Activated B cell treated with CpG ODN at 0.5 μM for 24 hours (primary cell): Measurements from ENCODE around the gene DGCR8. TPM values are rescaled to one million over a fixed set of nuclear protein-coding genes. Genes with fewer than 3 reads are reported as not detected.
"Not testable (repeated sequence)": the region's sequence is repeated elsewhere in the genome, so short reads cannot be mapped to it uniquely, and the experiment has no call there.

Experiments
- ATAC-seq: fragments of 200-7000 bp; cut with Tn5 transposase; one replicate; pipeline ENCODE4 v1.10.0; 2021; ENCODE audit warnings: low read depth, mild to moderate bottlenecking, moderate library complexity
- CTCF ChIA-PET: fragments of 350-600 bp; sonication (Branson Sonifier 250); formaldehyde crosslinking; loops from one replicate; lab custom pipeline; 2021; ENCODE audit warnings: antibody characterized with exemption; lab: Charles Lee
- POLR2A ChIA-PET: fragments of 350-600 bp; sonication (Branson Sonifier 250); formaldehyde crosslinking; loops from one replicate; lab custom pipeline; 2021; ENCODE audit warnings: antibody characterized with exemption; lab: Charles Lee
- DNase-seq: peaks from one replicate; pipeline ENCODE4 v3.0.0; 2022
- H3K27ac Mint-ChIP-seq: one replicate; pipeline ENCODE4 v1.8.0; 2020; ENCODE audit warnings: mixed read lengths
- H3K27me3 Mint-ChIP-seq: one replicate; pipeline ENCODE4 v1.8.0; 2021; ENCODE audit warnings: mixed read lengths
- H3K36me3 Mint-ChIP-seq: one replicate; pipeline ENCODE4 v1.8.0; 2021; ENCODE audit warnings: low read depth, mixed read lengths
- H3K4me1 Mint-ChIP-seq: one replicate; pipeline ENCODE4 v1.8.0; 2021; ENCODE audit warnings: mixed read lengths
- H3K4me3 Mint-ChIP-seq: one replicate; pipeline ENCODE4 v1.8.0; 2020; ENCODE audit warnings: mild to moderate bottlenecking, mixed read lengths
- H3K9me3 Mint-ChIP-seq: one replicate; pipeline ENCODE4 v1.8.0; 2020; ENCODE audit warnings: mixed read lengths
- CTCF ChIP-seq: fragments of 200-600 bp; IDR thresholded peaks from one replicate; pipeline ENCODE4 v1.8.0; 2022; ENCODE audit warnings: antibody characterized with exemption, mild to moderate bottlenecking
- intact Hi-C: fragments of 100-400 bp; cut with micrococcal nuclease; formaldehyde crosslinking; loops from one replicate; pipeline ENCODE4 v1.15.1; 2024
- total RNA-seq: library from RNA; stranded (reverse); gene quantifications from 2 replicates; pipeline ENCODE4 v1.2.3, GENCODE V29; 2022

The DGCR8 gene
- total RNA-seq, 1 donor from 2014 or later: 35.5 TPM

- POLR2A ChIA-PET: interaction anchor here (0.6 kb wide), 1 partner anchor 1064 kb away, joined by 9 read pairs; no protein-coding TSS in a partner anchor
- no peaks in the 10 kb centered on the region for H3K4me1 Mint-ChIP-seq
- no peak overlapping the region for H3K4me3 Mint-ChIP-seq
- intact Hi-C loops: loop anchor here (1.0 kb wide), 3 partner anchors 81 to 299 kb away; partner anchors contain the start of gene RTN4R
- ATAC-seq (peak; percentile 96), DNase-seq (peak; percentile 88)
- CTCF ChIA-PET: interaction anchor here (0.8 to 1.7 kb wide), 12 partner anchors 14 to 300 kb away, joined by 3 to 18 read pairs (median 4); no protein-coding TSS in a partner anchor
- peak; percentile 75 for TF ChIP-seq CTCF
- H3K9me3 Mint-ChIP-seq: no peaks in the 10 kb centered on the region
- H3K27ac Mint-ChIP-seq: no peak overlapping the region
- no peaks in the 10 kb centered on the region for H3K36me3 Mint-ChIP-seq
- H3K27me3 Mint-ChIP-seq: peaks cover 16% of the 10 kb centered on the region
Observed at GRCh38 chr22:20156611-20157429, 76.8 kb downstream of the DGCR8 start.

GRCh38 chr22:20157430-20158183, 77.6 kb downstream of the DGCR8 start:
- ChIA-PET POLR2A (interaction anchor here (0.6 kb wide), 1 partner anchor 1065 kb away, joined by 9 read pairs; no protein-coding TSS in a partner anchor), CTCF (interaction anchor here (0.9 to 1.7 kb wide), 11 partner anchors 14 to 299 kb away, joined by 3 to 18 read pairs (median 4); no protein-coding TSS in a partner anchor)
- DNase-seq: no peak
- H3K27ac Mint-ChIP-seq: no peak overlapping the region
- no peaks in the 10 kb centered on the region for H3K9me3 Mint-ChIP-seq
- H3K36me3 Mint-ChIP-seq: no peaks in the 10 kb centered on the region
- intact Hi-C loops: loop anchor here (1.0 kb wide), 3 partner anchors 81 to 299 kb away; partner anchors contain the start of gene RTN4R
- no peak overlapping the region for H3K4me3 Mint-ChIP-seq
- no peaks in the 10 kb centered on the region for H3K4me1 Mint-ChIP-seq
- TF ChIP-seq CTCF: no peak
- H3K27me3 Mint-ChIP-seq: peaks cover 16% of the 10 kb centered on the region
- ATAC-seq: no peak

GRCh38 chr22:20158391-20159036, 78.5 kb downstream of the DGCR8 start:
- Mint-ChIP-seq H3K9me3 (no peaks in the 10 kb centered on the region), H3K27ac (no peak overlapping the region), H3K27me3 (peaks cover 16% of the 10 kb centered on the region), H3K4me3 (no peak overlapping the region), H3K36me3 (no peaks in the 10 kb centered on the region), H3K4me1 (no peaks in the 10 kb centered on the region)
- no peak for TF ChIP-seq CTCF
- ChIA-PET POLR2A (no interaction called here), CTCF (no interaction called here)
- DNase-seq (no peak), ATAC-seq (no peak)
- intact Hi-C loops: no loop called here

- DNase-seq (no peak), ATAC-seq (no peak)
- no peak for TF ChIP-seq CTCF
- H3K27ac Mint-ChIP-seq: no peak overlapping the region
- peaks cover 16% of the 10 kb centered on the region for H3K27me3 Mint-ChIP-seq
- no peaks in the 10 kb centered on the region for H3K36me3 Mint-ChIP-seq
- no peak overlapping the region for H3K4me3 Mint-ChIP-seq
- H3K9me3 Mint-ChIP-seq: no peaks in the 10 kb centered on the region
- ChIA-PET CTCF (interaction anchor here (1.2 kb wide), 1 partner anchor 111 kb away, joined by 3 read pairs; no protein-coding TSS in a partner anchor), POLR2A (no interaction called here)
- H3K4me1 Mint-ChIP-seq: no peaks in the 10 kb centered on the region
- intact Hi-C loops: no loop called here
Observed at GRCh38 chr22:20159076-20159475, 79.0 kb downstream of the DGCR8 start.

- POLR2A ChIA-PET, H3K4me1 Mint-ChIP-seq, H3K9me3 Mint-ChIP-seq, H3K36me3 Mint-ChIP-seq, DNase-seq, intact Hi-C loops, H3K4me3 Mint-ChIP-seq, H3K27ac Mint-ChIP-seq, ATAC-seq: not testable (repeated sequence)
- peaks cover 16% of the 10 kb centered on the region for H3K27me3 Mint-ChIP-seq
- CTCF ChIA-PET: interaction anchor here (1.2 kb wide), 1 partner anchor 110 kb away, joined by 3 read pairs; no protein-coding TSS in a partner anchor
Observed at GRCh38 chr22:20159531-20159930, 79.5 kb downstream of the DGCR8 start.
